SU-DHL-6 (cell line): ENCODE data around the gene PTGES2.

Experiments used
- H2AFZ ChIP-seq: fragments of 200-600 bp; sonication (generic); 2 replicates; pipeline ENCODE4 v1.6.1; 2014; ENCODE audit warnings: low read depth, mild to moderate bottlenecking, moderate library complexity, mixed read lengths, antibody characterized with exemption, low read length; ENCODE audit not compliant: severe bottlenecking
- H3F3A ChIP-seq: fragments of 200-600 bp; shearing (Covaris generic); 2 replicates; pipeline ENCODE4 v1.6.0; 2016; ENCODE audit warnings: antibody characterized with exemption, mild to moderate bottlenecking; ENCODE audit not compliant: insufficient read depth
- H3K27ac ChIP-seq: fragments of 200-600 bp; sonication (generic); 2 replicates; pipeline ENCODE4 v1.5.1; 2016; ENCODE audit warnings: low read depth, mild to moderate bottlenecking, low read length, moderate library complexity, mixed read lengths
- H3K27me3 ChIP-seq: fragments of 200-600 bp; sonication (generic), shearing (Covaris generic); 2 replicates; pipeline ENCODE4 v1.6.0; 2014; ENCODE audit warnings: mild to moderate bottlenecking, low read length
- H3K36me3 ChIP-seq: fragments of 200-600 bp; sonication (generic); 2 replicates; pipeline ENCODE4 v1.6.1; 2014; ENCODE audit warnings: mild to moderate bottlenecking, low read length, mixed read lengths
- H3K4me2 ChIP-seq: fragments of 300-600, 200-600 bp; shearing (Covaris generic), sonication (generic); 2 replicates; pipeline ENCODE4 v1.6.0; 2014; ENCODE audit warnings: low read length, low read depth, mild to moderate bottlenecking; ENCODE audit not compliant: poor library complexity, severe bottlenecking
- H3K4me3 ChIP-seq: fragments of 200-600 bp; sonication (generic); 2 replicates; pipeline ENCODE4 v1.5.1; 2014; ENCODE audit warnings: antibody characterized with exemption, low read length, mild to moderate bottlenecking, mixed read lengths; ENCODE audit not compliant: insufficient read depth, poor library complexity, severe bottlenecking
- H3K79me2 ChIP-seq: fragments of 200-600 bp; sonication (generic); 2 replicates; pipeline ENCODE4 v1.6.1; 2014; ENCODE audit warnings: mild to moderate bottlenecking, low read length, moderate library complexity; ENCODE audit not compliant: insufficient read depth
- H3K9ac ChIP-seq: fragments of 200-600 bp; sonication (generic); 2 replicates; pipeline ENCODE4 v1.7.0; 2014; ENCODE audit warnings: mild to moderate bottlenecking, low read length
- H3K9me2 ChIP-seq: fragments of 200-600 bp; sonication (generic); replicated peaks from 2 replicates; pipeline ENCODE4 v1.6.1; 2014; ENCODE audit warnings: low read length; ENCODE audit not compliant: insufficient read depth
- H3K9me3 ChIP-seq: fragments of 200-600 bp; sonication (generic); 2 replicates; pipeline ENCODE4 v1.6.1; 2014; ENCODE audit warnings: low read length, mixed read lengths; ENCODE audit not compliant: insufficient read depth
- H4K20me1 ChIP-seq: fragments of 200-600 bp; sonication (generic); 2 replicates; pipeline ENCODE4 v1.6.1; 2014; ENCODE audit warnings: low read depth, mild to moderate bottlenecking, antibody characterized with exemption, low read length, moderate library complexity, mixed read lengths
- EZH2phosphoT487 ChIP-seq: fragments of 200-600 bp; sonication (generic), shearing (Covaris generic); conservative IDR thresholded peaks from 2 replicates; pipeline ENCODE4 v1.6.1; 2018; ENCODE audit warnings: mild to moderate bottlenecking, antibody characterized with exemption, low read length, moderate library complexity, mixed read lengths
- TF ChIP-seq, protein P1 (sequence below): fragments of 200-600 bp; sonication (generic); IDR thresholded peaks from one replicate; pipeline ENCODE4 v1.5.1; 2017; ENCODE audit warnings: antibody characterized with exemption, mild to moderate bottlenecking, low read length, moderate library complexity; ENCODE audit not compliant: insufficient read depth, poor library complexity, severe bottlenecking

Gene PTGES2

DNA sequence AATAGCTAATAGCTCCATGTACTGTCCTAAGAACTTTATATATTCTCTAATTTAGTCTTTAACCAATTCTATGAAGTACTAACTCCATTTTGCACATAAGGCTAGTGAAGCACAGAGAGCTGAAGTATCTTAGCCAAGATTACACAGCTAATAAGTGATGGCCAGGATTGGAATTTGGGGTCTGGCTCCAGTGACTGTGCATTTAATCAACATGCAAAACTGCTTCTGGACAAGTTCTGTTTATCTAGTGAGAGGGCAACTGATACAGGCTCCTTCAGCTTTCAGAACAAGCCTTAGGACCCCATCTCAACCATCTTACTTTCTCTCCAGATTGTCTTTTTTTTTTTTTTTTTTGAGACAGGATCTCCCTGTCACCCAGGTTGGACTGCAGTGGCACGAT lies 38.2 kb downstream of the PTGES2 start:
- Histone ChIP-seq H3K9ac (no peak overlapping the region), H3K9me3 (no peaks in the 10 kb centered on the region), H3K4me2 (no peak overlapping the region), H2AFZ (no peak overlapping the region), H3K36me3 (no peaks in the 10 kb centered on the region; the same call in 1 of the 2 replicates), H3K79me2 (peaks cover 91% of the 10 kb centered on the region), H4K20me1 (no peaks in the 10 kb centered on the region), H3K9me2 (no peaks in the 10 kb centered on the region), H3F3A (0 out of 2 replicates have a peak, but pooled peaks cover 4% of the 10 kb centered on the region), H3K27ac (no peak overlapping the region), H3K4me3 (no peak overlapping the region), H3K27me3 (no peaks in the 10 kb centered on the region)
- TF ChIP-seq, protein P1, sequence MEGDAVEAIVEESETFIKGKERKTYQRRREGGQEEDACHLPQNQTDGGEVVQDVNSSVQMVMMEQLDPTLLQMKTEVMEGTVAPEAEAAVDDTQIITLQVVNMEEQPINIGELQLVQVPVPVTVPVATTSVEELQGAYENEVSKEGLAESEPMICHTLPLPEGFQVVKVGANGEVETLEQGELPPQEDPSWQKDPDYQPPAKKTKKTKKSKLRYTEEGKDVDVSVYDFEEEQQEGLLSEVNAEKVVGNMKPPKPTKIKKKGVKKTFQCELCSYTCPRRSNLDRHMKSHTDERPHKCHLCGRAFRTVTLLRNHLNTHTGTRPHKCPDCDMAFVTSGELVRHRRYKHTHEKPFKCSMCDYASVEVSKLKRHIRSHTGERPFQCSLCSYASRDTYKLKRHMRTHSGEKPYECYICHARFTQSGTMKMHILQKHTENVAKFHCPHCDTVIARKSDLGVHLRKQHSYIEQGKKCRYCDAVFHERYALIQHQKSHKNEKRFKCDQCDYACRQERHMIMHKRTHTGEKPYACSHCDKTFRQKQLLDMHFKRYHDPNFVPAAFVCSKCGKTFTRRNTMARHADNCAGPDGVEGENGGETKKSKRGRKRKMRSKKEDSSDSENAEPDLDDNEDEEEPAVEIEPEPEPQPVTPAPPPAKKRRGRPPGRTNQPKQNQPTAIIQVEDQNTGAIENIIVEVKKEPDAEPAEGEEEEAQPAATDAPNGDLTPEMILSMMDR, result no peak
- TF ChIP-seq EZH2phosphoT487, result no peak

DNA sequence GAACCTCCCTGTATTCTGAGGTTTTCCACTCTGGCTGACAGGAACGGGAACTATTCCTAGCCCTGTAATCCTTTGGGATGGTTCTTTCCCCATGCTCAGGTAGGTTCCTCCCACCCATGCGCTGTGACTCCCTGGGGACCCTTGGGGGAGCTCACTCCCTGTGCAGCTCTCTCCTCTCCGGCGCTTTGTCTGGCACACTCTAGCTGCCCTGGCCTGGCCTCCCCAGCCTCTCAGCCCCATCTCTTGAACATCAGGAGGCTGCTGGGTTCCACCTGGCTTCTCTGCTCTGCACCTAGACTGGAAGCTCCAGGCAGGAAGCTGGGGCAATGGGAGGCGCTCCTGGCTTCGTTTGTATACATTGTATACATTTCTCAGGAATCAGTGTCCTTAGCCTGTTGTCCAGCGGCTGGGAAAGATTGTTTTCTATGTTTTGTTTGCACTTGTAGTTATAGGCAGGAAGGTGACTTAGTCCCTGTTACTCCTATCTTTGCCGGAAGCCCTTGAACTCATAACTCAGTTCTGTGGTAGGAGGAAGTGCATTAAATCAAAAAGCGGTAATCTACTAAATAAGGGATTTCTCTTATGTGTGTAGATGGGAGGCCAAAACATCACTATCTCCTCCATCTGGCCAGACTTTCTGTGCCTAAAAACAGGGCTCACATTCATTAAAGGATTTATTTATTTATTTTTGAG lies 39.1 kb downstream of the PTGES2 start:
- Histone ChIP-seq H4K20me1 (no peaks in the 10 kb centered on the region), H3K79me2 (peaks cover 91% of the 10 kb centered on the region), H3K9me3 (no peaks in the 10 kb centered on the region), H3K9ac (no peak overlapping the region), H3K4me3 (no peak overlapping the region), H2AFZ (no peak overlapping the region), H3K36me3 (no peaks in the 10 kb centered on the region; the same call in 1 of the 2 replicates), H3K9me2 (no peaks in the 10 kb centered on the region), H3F3A (0 out of 2 replicates have a peak, but pooled peaks cover 4% of the 10 kb centered on the region), H3K27ac (no peak overlapping the region), H3K27me3 (no peaks in the 10 kb centered on the region), H3K4me2 (no peak overlapping the region)
- TF ChIP-seq EZH2phosphoT487, result no peak
- TF ChIP-seq, protein P1, result no peak

DNA sequence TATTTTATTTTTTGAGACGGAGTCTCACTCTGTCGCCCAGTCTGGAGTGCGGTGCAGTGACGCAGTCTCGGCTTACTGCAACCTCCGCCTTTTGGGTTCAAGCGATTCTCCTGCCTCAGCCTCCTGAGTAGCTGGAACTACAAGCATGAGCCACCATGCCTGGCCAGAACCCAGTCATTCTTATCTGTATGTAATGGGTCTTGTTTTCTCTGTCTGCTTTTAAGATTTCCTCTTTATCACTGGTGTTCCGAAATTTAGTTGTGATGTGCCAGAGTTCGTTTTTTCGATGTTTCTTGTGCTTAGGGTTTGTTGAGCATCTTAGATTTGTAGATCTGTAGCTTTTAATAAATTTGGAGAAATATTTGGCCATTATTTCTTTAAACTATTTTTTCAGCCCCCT lies 40.3 kb downstream of the PTGES2 start:
- Histone ChIP-seq H3K27ac (no peak overlapping the region), H3K9me2 (no peaks in the 10 kb centered on the region), H3K4me3 (no peak overlapping the region), H3F3A (0 out of 2 replicates have a peak, but pooled peaks cover 5% of the 10 kb centered on the region), H3K9me3 (no peaks in the 10 kb centered on the region), H3K79me2 (peaks cover 81% of the 10 kb centered on the region), H3K9ac (no peak overlapping the region), H3K4me2 (no peak overlapping the region), H3K27me3 (no peaks in the 10 kb centered on the region), H4K20me1 (no peaks in the 10 kb centered on the region), H3K36me3 (no peaks in the 10 kb centered on the region; the same call in 1 of the 2 replicates), H2AFZ (no peak overlapping the region)
- TF ChIP-seq, protein P1, result no peak
- no peak for TF ChIP-seq EZH2phosphoT487
